ENCODE measurements around the gene ITGA7.

GRCh38 chr12:55637467-55637866 is 70.2 kb downstream of the ITGA7 start:
- TF ChIP-seq, protein P1, sequence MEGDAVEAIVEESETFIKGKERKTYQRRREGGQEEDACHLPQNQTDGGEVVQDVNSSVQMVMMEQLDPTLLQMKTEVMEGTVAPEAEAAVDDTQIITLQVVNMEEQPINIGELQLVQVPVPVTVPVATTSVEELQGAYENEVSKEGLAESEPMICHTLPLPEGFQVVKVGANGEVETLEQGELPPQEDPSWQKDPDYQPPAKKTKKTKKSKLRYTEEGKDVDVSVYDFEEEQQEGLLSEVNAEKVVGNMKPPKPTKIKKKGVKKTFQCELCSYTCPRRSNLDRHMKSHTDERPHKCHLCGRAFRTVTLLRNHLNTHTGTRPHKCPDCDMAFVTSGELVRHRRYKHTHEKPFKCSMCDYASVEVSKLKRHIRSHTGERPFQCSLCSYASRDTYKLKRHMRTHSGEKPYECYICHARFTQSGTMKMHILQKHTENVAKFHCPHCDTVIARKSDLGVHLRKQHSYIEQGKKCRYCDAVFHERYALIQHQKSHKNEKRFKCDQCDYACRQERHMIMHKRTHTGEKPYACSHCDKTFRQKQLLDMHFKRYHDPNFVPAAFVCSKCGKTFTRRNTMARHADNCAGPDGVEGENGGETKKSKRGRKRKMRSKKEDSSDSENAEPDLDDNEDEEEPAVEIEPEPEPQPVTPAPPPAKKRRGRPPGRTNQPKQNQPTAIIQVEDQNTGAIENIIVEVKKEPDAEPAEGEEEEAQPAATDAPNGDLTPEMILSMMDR (conservative IDR thresholded peaks at IDR 0.05) = no peak
- TF ChIP-seq ZFX (IDR thresholded peaks at IDR 0.05) = no peak
